GM12878 (cell line): ENCODE data around the gene DEFB132. TPM values are rescaled to one million over a fixed set of nuclear protein-coding genes. Genes with fewer than 3 reads are reported as not detected.

ENCODE experiments used
- CHD4 ChIP-seq: fragments of 200-600 bp; sonication (generic); IDR thresholded peaks from 2 replicates; pipeline ENCODE4 v1.6.1; 2016; ENCODE audit warnings: mild to moderate bottlenecking
- IKZF1 ChIP-seq: fragments of 450-650 bp; conservative IDR thresholded peaks from 2 replicates; pipeline ENCODE4 v1.6.1; 2017; ENCODE audit warnings: antibody characterized with exemption, mild to moderate bottlenecking
- JUND ChIP-seq: IDR thresholded peaks from 2 replicates; pipeline ENCODE4 v1.6.1; 2012; ENCODE audit warnings: low read depth, mild to moderate bottlenecking, low read length, improper control_type of control experiment, moderate library complexity
- KDM1A ChIP-seq: fragments of 200-600 bp; sonication (generic); IDR thresholded peaks from 2 replicates; pipeline ENCODE4 v1.6.1; 2016; ENCODE audit warnings: borderline replicate concordance
- KLF5 ChIP-seq: fragments of 450-650 bp; IDR thresholded peaks from 2 replicates; pipeline ENCODE4 v1.6.1; 2014; ENCODE audit warnings: mild to moderate bottlenecking; ENCODE audit not compliant: partially characterized antibody
- LARP7 ChIP-seq: fragments of 450-650 bp; IDR thresholded peaks from 2 replicates; pipeline ENCODE4 v1.6.1; 2017; ENCODE audit warnings: mild to moderate bottlenecking
- MXI1 ChIP-seq: fragments of 150-350 bp; IDR thresholded peaks from 2 replicates; pipeline ENCODE4 v1.6.1; 2011; ENCODE audit warnings: low read depth, mild to moderate bottlenecking, inconsistent platforms, low read length, improper control_type of control experiment
- NBN ChIP-seq: fragments of 450-650 bp; IDR thresholded peaks from 2 replicates; pipeline ENCODE4 v1.6.1; 2016
- NR2C1 ChIP-seq: fragments of 450-650 bp; IDR thresholded peaks from 2 replicates; pipeline ENCODE4 v1.6.1; 2017; ENCODE audit warnings: antibody characterized with exemption, mild to moderate bottlenecking, moderate library complexity
- PAX5 ChIP-seq: IDR thresholded peaks from 2 replicates; pipeline ENCODE4 v1.6.1; 2011; ENCODE audit warnings: low read depth, low read length, borderline replicate concordance
- PAX8 ChIP-seq: fragments of 450-650 bp; IDR thresholded peaks from 2 replicates; pipeline ENCODE4 v1.6.1; 2017; ENCODE audit warnings: mild to moderate bottlenecking, moderate library complexity
- POLR2AphosphoS2 ChIP-seq: IDR thresholded peaks from 2 replicates; pipeline ENCODE4 v1.6.1; 2011; ENCODE audit warnings: low read depth, mild to moderate bottlenecking, low read length, improper control_type of control experiment, moderate library complexity
- POLR2AphosphoS5 ChIP-seq: IDR thresholded peaks from 2 replicates; pipeline ENCODE4 v1.6.1; 2011; ENCODE audit warnings: mild to moderate bottlenecking, low read length, inconsistent platforms
- POU2F2 ChIP-seq: IDR thresholded peaks from 3 replicates; pipeline ENCODE4 v1.6.1; 2011; ENCODE audit warnings: low read depth, mild to moderate bottlenecking, low read length, borderline replicate concordance
- RELB ChIP-seq: fragments of 450-650 bp; IDR thresholded peaks from 2 replicates; pipeline ENCODE4 v1.6.1; 2017; ENCODE audit warnings: low read depth, mild to moderate bottlenecking, moderate library complexity
- SMAD1 ChIP-seq: fragments of 450-650 bp; IDR thresholded peaks from 2 replicates; pipeline ENCODE4 v1.6.1; 2018; ENCODE audit warnings: mild to moderate bottlenecking, low read depth; ENCODE audit not compliant: partially characterized antibody
- TBL1XR1 ChIP-seq: IDR thresholded peaks from 2 replicates; pipeline ENCODE4 v1.6.1; 2012; ENCODE audit warnings: low read depth, low read length, improper control_type of control experiment
- TCF12 ChIP-seq: IDR thresholded peaks from 2 replicates; pipeline ENCODE4 v1.6.1; 2011; ENCODE audit warnings: low read depth, mild to moderate bottlenecking, low read length
- ZSCAN29 ChIP-seq: fragments of 450-650 bp; IDR thresholded peaks from 2 replicates; pipeline ENCODE4 v1.6.1; 2017; ENCODE audit warnings: mild to moderate bottlenecking, moderate library complexity
- polyA plus RNA-seq, 11 experiments: library from polyadenylated mRNA; depleted of rRNA in 4 of 11; unstranded in 6 of 11; stranded (reverse) in 5 of 11; fragments of >200 nt; fragmentation: Nextera tagmentation in 4 of 11; fragmentation: Illumina TruSeq in 1 of 11; extraction: Ambion mirVana in 4 of 11; extraction: Trizol in 1 of 11; gene quantifications; 1 replicate in 1 of 11; 2 replicates in 10 of 11; pipeline versions ENCODE4 v1.2.1 to v1.2.3, GENCODE V29; 2011 to 2016; ENCODE audit warnings: inconsistent platforms in 2 of 11, missing spikeins in 2 of 11, low read depth in 1 of 11
- total RNA-seq, 4 experiments: library from RNA; depleted of rRNA in 3 of 4; stranded (reverse); fragments of >200 nt in 3 of 4; fragmentation: Illumina TruSeq in 1 of 4; extraction: Trizol in 1 of 4; gene quantifications; 2 replicates each; pipeline versions ENCODE4 v1.2.1 to v1.2.3, GENCODE V29; 2013 to 2021
- TF ChIP-seq, protein P1 (sequence below): fragments of 450-650 bp; formaldehyde crosslinking; IDR thresholded peaks from 2 replicates; pipeline ENCODE4 v1.4.0; 2022; ENCODE audit warnings: mild to moderate bottlenecking, moderate library complexity

DEFB132 gene
- total and polyA plus RNA-seq, 10 of the 15 experiments (the other 5 are each of a cell fraction or from before 2014, with no cell fraction given), result not detected

DNA sequence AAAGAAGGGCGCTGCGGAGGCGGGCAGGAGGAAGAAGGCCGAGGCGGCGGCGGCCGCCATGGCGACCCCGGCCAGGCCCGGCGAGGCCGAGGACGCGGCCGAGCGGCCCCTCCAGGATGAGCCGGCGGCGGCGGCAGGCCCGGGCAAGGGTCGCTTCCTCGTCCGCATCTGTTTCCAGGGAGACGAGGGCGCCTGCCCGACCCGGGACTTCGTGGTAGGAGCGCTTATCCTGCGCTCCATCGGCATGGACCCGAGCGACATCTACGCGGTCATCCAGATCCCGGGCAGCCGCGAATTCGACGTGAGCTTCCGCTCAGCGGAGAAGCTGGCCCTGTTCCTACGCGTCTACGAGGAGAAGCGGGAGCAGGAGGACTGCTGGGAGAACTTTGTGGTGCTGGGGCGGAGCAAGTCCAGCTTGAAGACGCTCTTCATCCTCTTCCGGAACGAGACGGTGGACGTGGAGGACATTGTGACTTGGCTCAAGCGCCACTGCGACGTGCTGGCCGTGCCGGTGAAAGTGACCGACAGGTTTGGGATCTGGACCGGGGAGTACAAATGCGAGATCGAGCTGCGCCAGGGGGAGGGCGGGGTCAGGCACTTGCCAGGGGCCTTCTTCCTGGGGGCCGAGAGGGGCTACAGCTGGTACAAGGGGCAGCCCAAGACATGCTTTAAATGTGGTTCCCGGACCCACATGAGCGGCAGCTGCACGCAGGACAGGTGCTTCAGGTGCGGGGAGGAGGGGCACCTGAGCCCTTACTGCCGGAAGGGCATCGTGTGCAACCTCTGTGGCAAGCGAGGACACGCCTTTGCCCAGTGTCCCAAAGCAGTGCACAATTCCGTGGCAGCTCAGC lies 40.6 kb downstream of the DEFB132 start (continued):
- peak; percentile 27; the same call in 1 of the 2 replicates for TF ChIP-seq PAX5
- peak; percentile 77 for TF ChIP-seq POLR2AphosphoS5
- TF ChIP-seq TBL1XR1, result 0 out of 2 replicates have a peak, but pooled peaks have one; percentile 16
- TF ChIP-seq NBN, result peak; percentile 26; the same call in 1 of the 2 replicates
- no peak for TF ChIP-seq KLF5
- TF ChIP-seq POLR2AphosphoS2, result peak; percentile 83
- TF ChIP-seq PAX8, result no peak
- TF ChIP-seq RELB, result no peak
- TF ChIP-seq, protein P1, sequence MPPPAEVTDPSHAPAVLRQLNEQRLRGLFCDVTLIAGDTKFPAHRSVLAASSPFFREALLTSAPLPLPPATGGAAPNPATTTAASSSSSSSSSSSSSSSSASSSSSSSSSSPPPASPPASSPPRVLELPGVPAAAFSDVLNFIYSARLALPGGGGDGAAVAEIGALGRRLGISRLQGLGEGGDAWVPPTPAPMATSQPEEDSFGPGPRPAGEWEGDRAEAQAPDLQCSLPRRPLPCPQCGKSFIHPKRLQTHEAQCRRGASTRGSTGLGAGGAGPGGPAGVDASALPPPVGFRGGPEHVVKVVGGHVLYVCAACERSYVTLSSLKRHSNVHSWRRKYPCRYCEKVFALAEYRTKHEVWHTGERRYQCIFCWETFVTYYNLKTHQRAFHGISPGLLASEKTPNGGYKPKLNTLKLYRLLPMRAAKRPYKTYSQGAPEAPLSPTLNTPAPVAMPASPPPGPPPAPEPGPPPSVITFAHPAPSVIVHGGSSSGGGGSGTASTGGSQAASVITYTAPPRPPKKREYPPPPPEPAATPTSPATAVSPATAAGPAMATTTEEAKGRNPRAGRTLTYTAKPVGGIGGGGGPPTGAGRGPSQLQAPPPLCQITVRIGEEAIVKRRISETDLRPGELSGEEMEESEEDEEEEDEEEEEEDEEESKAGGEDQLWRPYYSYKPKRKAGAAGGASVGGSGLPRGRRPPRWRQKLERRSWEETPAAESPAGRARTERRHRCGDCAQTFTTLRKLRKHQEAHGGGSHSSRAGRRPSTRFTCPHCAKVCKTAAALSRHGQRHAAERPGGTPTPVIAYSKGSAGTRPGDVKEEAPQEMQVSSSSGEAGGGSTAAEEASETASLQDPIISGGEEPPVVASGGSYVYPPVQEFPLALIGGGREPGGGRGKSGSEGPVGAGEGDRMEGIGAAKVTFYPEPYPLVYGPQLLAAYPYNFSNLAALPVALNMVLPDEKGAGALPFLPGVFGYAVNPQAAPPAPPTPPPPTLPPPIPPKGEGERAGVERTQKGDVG (CRISPR knock-in tag), result no peak
- peak; percentile 41; the same call in 1 of the 2 replicates for TF ChIP-seq IKZF1
- TF ChIP-seq CHD4, result no peak
- peak; percentile 81 for TF ChIP-seq ZSCAN29
- peak; percentile 44 for TF ChIP-seq MXI1
- TF ChIP-seq POU2F2, result 0 out of 3 replicates have a peak, but pooled peaks have one; percentile 25
- no peak for TF ChIP-seq KDM1A
- TF ChIP-seq NR2C1, result no peak
- 0 out of 2 replicates have a peak, but pooled peaks have one; percentile 67 for TF ChIP-seq TCF12
- TF ChIP-seq SMAD1, result no peak
- TF ChIP-seq LARP7, result 0 out of 2 replicates have a peak, but pooled peaks have one; percentile 79
- no peak for TF ChIP-seq JUND
